Transverse colon (tissue), 3 donors: ENCODE measurements around the gene MAGEA9.

ENCODE experiments used
- CTCF ChIP-seq, 5 experiments: fragments of 200-600 bp in 3 of 5; fragments of 450-650 bp in 2 of 5; sonication (generic) in 3 of 5; IDR thresholded peaks; 1 replicate in 2 of 5; 2 replicates in 3 of 5; pipeline ENCODE4 v1.5.1; 2016 to 2017; ENCODE audit warnings: antibody characterized with exemption in 5 of 5, inconsistent platforms in 3 of 5, mild to moderate bottlenecking in 2 of 5, moderate library complexity in 1 of 5
- EP300 ChIP-seq: sonication (generic); formaldehyde crosslinking; IDR thresholded peaks from one replicate; pipeline ENCODE4 v1.6.1; 2017; ENCODE audit warnings: antibody characterized with exemption, low read depth

DNA sequence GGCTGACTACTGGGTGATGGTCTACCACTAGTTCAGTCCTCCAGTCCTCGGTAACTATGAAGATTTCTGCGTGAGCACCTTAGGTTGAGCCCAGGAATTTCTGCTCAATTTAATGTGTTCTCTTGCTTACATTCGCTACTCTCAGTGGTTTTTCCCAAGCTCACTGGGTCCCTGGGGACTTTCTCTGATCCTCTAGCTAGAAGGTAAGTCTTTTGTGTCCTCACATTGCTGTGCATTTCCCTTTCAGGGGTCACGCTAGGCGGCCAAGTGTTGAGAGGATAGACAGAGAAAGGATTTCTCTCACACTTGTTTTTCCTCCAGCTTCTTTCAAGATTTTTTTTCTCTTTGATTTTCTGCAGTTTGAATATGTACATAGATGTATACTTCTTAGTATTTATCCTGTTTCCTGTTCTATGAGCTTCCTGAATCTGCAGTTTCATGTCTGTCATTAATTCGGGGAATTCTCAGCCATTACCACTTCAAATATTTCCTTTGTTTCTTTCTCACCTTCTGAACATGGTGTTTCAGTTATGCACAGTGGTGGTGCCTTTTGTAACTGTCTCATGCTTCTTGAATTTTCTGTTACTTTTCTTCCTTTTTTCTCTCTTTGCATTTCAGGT lies 17.5 kb downstream of the MAGEA9 start:
- TF ChIP-seq CTCF (IDR thresholded peaks at IDR 0.05) (no peak), EP300 (no peak)
